ENCODE results near the gene ZGRF1.
"Not testable (repeated sequence)": the region's sequence is repeated elsewhere in the genome, so short reads cannot be mapped to it uniquely, and the experiment has no call there.

The ZGRF1 gene

GRCh38 chr4:112557676-112558411 lies 78.9 kb downstream of the ZGRF1 start:
- DNase-seq, result no peak

GRCh38 chr4:112554271-112554670 lies 82.4 kb downstream of the ZGRF1 start:
- not testable (repeated sequence) for DNase-seq, ATAC-seq

More at GRCh38 chr4:112557676-112558411, 78.9 kb downstream of the ZGRF1 start:
- no peak for ATAC-seq

GRCh38 chr4:112552668-112553067 lies 84.0 kb downstream of the ZGRF1 start:
- ATAC-seq, result no peak
- no peak for DNase-seq

GRCh38 chr4:112550728-112551127 lies 86.0 kb downstream of the ZGRF1 start:
- no peak for DNase-seq

GRCh38 chr4:112546476-112546875 lies 90.2 kb downstream of the ZGRF1 start:
- ATAC-seq (no peak), DNase-seq (no peak)

More at GRCh38 chr4:112550728-112551127, 86.0 kb downstream of the ZGRF1 start:
- ATAC-seq, result no peak

GRCh38 chr4:112545346-112545745 lies 91.4 kb downstream of the ZGRF1 start:
- no peak for ATAC-seq
- no peak for DNase-seq

- DNase-seq, result no peak
These were observed 96.0 kb downstream of the ZGRF1 start for GRCh38 chr4:112540695-112541094.

GRCh38 chr4:112536123-112536522 lies 100.6 kb downstream of the ZGRF1 start:
- no peak for ATAC-seq
- no peak for DNase-seq

More at GRCh38 chr4:112540695-112541094, 96.0 kb downstream of the ZGRF1 start:
- no peak for ATAC-seq

- DNase-seq (no peak), ATAC-seq (no peak)
These were observed 104.4 kb downstream of the ZGRF1 start for GRCh38 chr4:112532267-112532666.

GRCh38 chr4:112531146-112531545 lies 105.6 kb downstream of the ZGRF1 start:
- no peak for DNase-seq
- ATAC-seq, result no peak

GRCh38 chr4:112526061-112526460 lies 110.6 kb downstream of the ZGRF1 start:
- no peak for ATAC-seq
- no peak for DNase-seq

GRCh38 chr4:112523764-112524505 lies 112.8 kb downstream of the ZGRF1 start:
- ATAC-seq, result peak; percentile 94
- peak; percentile 89 for DNase-seq

- ATAC-seq, result peak; percentile 42
- peak; percentile 55 for DNase-seq
These were observed 113.5 kb downstream of the ZGRF1 start for GRCh38 chr4:112523008-112523721.

GRCh38 chr4:112522431-112522830 lies 114.3 kb downstream of the ZGRF1 start:
- DNase-seq, ATAC-seq: not testable (repeated sequence)

GRCh38 chr4:112521123-112522023 lies 115.3 kb downstream of the ZGRF1 start:
- no peak for ATAC-seq
- DNase-seq, result peak; percentile 8

- ATAC-seq (no peak), DNase-seq (peak; percentile 4)
These were observed 116.0 kb downstream of the ZGRF1 start for GRCh38 chr4:112520598-112521122.

GRCh38 chr4:112519689-112520597 lies 116.8 kb downstream of the ZGRF1 start:
- ATAC-seq (no peak), DNase-seq (peak; percentile 10)

GRCh38 chr4:112518675-112519074 lies 118.0 kb downstream of the ZGRF1 start:
- no peak for DNase-seq
- ATAC-seq, result no peak

- DNase-seq, result no peak
- ATAC-seq, result no peak
These were observed 118.8 kb downstream of the ZGRF1 start for GRCh38 chr4:112517911-112518310.

GRCh38 chr4:112517067-112517634 lies 119.6 kb downstream of the ZGRF1 start:
- DNase-seq, result peak; percentile 37
- ATAC-seq, result no peak

All from stimulated activated naive CD8-positive, alpha-beta T cell treated with anti-CD3 and anti-CD28 coated beads, Interleukin-15, Interleukin-2, amounts not matched to agents 100 U/mL and 50 U/mL, for 24 hours (primary cell).